CD4-positive, alpha-beta T cell treated with Interleukin-1 beta for 1 hour (primary cell): ENCODE results near the gene OGFOD3.

Experiments used
- DNase-seq, 2 donors: peaks; one replicate each; pipeline ENCODE4 v3.0.0-alpha.2; 2020 to 2022

The OGFOD3 gene

GRCh38 chr17:82446649-82447048 lies 28.3 kb upstream of the OGFOD3 start:
- DNase-seq, result no peak

- no peak for DNase-seq
Measured at GRCh38 chr17:82446124-82446523, 27.7 kb upstream of the OGFOD3 start.

GRCh38 chr17:82445542-82445941 lies 27.2 kb upstream of the OGFOD3 start:
- no peak for DNase-seq

DNA sequence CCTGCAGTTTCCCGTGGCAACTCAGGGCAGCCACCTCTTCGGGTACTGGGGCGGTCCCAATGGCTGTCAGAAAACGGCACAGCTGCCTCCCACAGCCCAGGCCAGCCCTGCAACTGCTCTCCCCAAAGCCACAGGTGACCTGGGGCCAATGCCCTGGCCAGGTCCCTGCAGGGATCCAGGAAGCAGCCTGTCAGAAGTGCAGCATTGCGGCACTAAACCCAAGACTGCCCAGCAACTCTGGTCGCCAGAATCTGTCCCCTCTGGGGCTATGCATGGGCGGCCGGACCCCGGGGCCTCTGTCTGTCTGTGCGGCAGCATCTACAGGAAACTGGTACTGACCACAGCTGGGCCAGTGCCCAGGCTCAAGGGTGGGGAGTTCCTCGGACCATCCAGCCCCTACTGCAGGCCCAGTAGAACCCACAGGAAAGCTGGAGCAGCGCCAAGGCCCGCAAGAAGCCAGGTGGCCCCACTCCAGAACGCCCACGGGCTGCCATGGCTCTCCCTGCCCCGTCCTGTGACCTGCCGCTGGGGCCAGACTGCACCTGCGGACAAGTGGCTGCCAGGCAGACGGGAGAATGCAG lies 26.6 kb upstream of the OGFOD3 start:
- DNase-seq, result no peak

DNA sequence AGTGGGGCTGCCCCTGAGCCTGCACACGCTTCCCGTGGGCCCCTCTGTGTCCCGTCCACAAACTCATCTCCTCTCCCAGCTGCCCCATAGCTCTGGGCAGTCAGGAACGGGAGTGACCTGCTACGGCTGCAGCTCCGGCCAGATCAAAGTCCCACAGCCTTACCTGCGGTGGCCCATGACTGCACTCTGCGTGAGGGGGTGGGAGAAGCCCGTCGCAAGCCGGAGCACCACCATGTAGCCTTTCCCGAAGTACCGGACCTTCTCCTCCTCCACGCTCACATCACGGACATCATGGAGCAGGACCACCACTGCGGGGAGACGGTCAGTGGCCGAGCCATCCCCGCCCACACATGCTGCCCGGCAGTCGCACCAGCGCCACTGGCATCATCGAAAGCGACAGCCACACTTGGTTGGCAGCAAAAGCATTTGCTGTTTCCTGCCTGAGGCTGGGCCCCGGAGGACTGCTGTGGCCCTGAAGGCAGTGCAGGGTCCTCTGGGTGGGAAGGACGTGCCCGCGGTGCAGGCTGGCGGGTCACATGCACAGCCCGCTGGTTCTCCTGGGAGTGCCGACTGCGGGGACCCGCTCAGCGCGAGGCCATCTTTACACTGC lies 26.0 kb upstream of the OGFOD3 start:
- DNase-seq, result no peak

GRCh38 chr17:82443465-82444283 lies 25.3 kb upstream of the OGFOD3 start:
- DNase-seq, result no peak

- DNase-seq, result no peak
Measured at GRCh38 chr17:82442643-82443464, 24.5 kb upstream of the OGFOD3 start.

- DNase-seq, result no peak
Measured at GRCh38 chr17:82441691-82442487, 23.5 kb upstream of the OGFOD3 start.

DNA sequence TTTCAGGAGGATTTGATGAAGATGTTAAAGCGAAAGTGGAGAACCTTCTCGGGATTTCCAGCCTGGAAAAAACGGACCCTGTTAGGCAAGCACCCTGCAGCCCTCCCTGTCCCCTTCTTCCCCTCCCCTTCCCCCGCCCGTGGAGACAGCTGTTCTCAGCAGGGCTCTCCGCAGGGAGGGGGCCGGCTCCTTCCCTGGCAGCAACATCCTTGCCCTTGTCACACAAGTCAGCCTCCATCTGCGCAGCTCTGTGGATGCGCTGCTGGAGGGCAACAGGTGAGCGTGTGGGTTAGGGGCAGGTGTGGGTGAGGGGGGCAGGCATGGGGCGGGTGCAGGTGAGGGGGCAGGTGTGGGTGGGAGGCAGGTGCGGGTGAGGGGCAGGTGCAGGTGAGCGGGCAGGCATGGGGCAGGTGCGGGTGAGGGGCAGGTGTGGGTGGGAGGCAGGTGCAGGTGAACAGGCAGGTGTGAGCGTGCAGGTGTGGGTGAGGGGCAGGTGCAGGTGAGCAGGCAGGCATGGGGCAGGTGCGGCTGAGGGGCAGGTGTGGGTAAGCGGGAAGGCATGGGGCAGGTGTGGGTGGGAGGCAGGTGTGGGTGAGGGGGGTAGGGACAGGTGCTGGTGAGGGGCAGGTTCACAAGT lies 22.7 kb upstream of the OGFOD3 start:
- no peak for DNase-seq

DNA sequence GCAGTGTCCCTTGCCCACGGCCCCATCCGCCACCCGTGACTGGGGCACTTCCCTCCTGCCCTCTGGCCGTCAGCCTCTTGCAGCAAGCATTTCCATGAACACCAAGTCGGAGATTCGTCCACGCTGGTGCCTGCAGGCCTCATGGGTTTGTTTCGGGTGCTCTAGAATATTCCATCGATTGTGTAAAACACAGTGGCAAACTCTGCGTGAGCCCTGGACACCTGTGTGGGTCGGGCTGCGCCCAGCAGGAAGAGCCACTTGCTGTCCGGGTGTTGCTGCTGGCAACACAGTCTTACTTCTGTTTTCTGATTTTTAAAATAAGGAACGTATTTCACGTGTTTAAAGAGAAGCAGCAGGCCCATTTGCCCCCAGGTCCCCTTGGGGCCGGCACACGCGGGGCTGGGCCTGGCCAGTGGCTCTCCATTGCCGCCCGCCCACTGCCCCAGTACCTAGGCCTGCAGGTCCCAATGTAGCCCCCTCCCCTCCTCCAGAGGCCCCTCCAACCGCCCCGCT lies 22.1 kb upstream of the OGFOD3 start:
- DNase-seq, result peak in 1 of 2 donors; percentile 26

GRCh38 chr17:82439829-82440365 lies 21.5 kb upstream of the OGFOD3 start:
- DNase-seq, result no peak

DNA sequence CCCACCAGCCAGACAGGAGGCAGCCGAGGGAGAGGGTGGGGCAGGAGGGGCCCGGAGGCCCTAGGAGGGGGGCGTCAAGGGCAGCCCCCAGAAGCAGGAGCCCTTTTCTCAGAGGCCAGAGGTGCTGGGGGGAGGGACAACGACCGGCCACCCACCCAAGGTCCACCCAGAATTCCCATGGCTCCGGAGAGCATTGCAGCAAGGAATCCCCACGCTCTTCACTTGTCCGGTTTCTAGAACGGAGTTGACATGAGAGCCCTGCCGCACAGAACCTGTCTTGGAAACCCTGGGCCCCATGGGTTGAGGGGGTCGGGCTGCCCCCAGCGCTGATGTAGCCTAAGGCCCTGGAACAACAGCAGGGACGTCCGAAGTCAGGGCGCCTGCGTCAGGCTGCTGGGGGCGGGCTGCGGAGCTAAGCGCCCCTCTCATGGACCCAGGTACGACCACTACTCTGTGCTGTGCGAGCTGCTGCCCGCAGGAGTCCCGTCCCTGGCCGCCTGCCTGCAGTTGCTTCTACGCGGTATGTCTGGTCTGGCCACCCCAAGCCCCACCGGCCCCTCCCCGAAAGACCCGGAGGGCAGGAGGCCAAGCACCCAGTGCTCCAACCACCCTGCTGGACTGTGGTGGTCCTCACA lies 20.9 kb upstream of the OGFOD3 start:
- DNase-seq, result no peak

DNA sequence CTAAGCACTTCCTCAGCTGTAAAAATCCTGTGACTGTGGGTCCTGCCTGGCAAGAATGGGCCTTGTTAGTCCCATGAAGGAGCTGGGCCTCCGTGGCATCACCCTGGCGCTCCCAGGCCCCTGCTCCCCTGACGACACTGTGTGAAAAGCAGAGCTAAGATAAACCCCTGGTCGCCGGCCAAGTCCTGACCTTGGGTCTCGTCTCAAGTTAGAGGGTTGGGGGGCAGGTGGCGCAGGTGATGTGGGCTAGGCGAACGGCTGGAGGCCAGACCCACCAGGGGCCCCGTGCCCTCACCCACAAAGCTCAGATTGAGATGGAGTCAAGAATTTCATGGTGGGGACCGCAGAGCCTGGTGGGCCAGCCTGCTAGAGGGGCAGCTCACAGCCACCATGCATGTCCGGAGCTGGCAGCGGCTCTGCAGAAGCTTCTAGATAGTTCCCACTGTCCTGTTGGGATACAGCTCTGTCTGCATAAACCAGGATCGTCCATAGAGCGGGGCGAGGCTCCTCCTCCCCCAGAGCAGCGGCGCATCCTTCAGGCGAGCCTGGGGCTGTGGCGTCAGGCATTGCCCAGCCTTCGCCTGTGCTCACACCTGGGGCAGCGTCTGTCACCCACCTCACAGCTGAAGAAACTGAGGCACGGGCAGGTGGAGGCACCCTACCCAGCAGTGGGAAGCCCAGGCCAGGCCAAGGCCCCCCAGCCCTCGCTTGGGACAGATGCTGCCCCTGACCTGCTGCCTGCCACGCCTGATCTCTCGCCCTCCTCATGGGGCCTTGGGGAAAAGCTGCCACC lies 20.2 kb upstream of the OGFOD3 start:
- DNase-seq, result no peak

DNA sequence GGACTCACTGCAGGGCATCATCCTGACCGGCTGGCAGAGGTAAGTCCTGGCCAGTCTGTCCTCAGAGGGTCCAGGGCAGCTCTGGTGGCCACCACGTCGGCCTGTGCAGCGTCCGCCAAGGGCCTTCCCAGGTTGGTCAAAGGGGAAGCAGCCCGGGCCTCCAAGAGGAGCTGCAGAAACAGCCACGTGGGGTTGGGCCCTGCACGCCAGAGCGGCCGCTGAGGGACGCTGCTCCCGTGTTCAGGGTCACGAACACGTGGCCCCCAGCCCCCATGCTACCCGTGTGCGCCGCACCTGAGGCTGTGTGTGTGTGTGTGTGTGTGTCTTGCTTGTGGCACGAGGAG lies 18.9 kb upstream of the OGFOD3 start:
- no peak for DNase-seq

DNA sequence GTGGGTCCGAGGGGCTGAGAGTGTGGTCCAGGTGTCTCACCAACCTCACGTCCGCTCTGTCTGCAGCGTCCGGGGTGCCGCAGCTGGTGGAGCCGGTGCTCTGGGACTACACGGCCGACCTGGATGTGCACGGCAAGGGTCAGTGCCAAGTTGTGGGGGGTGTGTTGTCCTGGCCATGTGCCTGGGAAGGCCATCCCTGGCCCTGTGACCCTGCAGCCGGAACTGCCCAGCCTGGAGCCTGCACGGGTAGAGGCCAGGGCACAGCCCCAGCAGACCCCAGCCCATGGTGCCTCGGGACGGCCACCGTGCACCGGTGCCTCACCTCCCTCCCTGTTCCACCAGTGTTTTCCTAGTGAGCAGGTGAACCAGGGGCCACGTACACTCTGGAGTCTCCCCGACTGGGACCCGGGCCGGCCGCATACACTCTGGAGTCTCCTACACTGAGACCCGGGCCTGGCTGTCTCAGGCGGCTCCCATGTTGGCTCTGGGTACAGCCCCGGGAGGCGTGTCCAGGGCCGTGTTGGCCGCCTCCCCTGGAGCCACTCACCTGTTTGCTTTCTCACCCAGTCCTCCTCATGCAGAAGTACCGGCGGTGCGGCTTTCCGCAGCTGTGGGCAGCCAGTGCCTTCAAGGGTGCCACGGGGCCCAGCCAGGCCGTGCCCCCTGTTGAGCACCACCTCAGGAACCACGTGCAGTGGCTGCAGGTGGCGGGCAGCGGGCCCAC lies 18.4 kb upstream of the OGFOD3 start:
- no peak for DNase-seq

DNA sequence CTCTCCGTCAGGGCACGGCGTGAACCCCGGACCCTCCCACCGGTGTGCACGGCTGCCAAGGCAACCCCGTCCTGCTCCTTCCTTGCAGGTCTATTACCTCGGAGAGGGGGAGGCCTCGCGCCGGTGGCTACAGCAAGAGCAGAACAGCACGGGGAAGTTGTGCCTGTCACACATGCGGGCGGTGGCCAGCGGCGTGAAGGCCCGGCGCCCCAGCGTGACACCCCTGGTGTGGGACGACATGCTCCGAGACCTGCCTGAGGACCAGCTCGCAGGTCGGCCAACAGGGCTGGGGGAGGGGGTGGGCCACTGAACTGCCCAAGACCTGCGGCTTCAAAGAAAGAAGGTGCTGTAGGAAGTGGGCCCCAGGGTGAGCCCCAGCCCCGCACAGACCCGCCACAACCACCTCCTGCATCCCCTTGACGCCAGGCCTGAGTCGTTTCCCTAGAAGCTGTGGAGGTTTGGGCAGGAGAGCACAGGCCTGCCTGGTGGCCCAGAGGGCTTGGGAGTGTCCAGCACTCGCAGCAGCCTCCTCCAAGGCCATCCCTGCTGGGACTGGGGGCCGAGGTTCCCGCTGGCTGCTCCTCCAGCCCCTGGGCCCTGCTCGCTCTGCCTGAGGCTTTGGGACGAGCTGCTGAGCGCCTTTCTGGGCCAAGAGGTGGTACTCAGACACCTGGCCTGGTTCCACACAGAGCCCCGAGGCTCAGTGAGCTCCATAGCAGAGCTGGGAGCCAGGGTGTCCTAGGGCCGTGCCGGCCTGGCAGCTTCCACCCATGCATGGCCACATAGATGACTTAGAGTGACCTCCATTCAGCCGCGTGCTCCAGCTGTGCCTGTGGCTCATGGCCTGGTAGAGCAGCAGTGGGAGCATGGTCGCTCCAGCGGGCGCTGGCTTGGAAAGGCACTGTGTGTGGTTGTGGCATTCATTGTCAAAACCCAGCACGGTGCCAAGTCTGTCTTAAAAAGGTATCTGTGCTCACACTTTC lies 17.5 kb upstream of the OGFOD3 start:
- DNase-seq, result no peak

GRCh38 chr17:82435103-82435502 lies 16.7 kb upstream of the OGFOD3 start:
- no peak for DNase-seq

GRCh38 chr17:82434216-82434565 lies 15.8 kb upstream of the OGFOD3 start:
- peak; percentile 26 to 42 for DNase-seq
